NCI-H1417 (cell line): ENCODE results near the gene UGT1A6.

Experiments used
- DNase-seq, 3 experiments: peaks; one replicate each; lab custom pipeline; 2025; lab: John Stamatoyannopoulos, UW

Gene UGT1A6

DNA sequence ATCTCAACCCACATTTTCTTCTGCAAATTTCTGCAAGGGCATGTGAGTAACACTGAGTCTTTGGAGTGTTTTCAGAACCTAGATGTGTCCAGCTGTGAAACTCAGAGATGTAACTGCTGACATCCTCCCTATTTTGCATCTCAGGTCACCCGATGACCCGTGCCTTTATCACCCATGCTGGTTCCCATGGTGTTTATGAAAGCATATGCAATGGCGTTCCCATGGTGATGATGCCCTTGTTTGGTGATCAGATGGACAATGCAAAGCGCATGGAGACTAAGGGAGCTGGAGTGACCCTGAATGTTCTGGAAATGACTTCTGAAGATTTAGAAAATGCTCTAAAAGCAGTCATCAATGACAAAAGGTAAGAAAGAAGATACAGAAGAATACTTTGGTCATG is 75.4 kb downstream of the UGT1A6 start:
- DNase-seq: peak in 1 of 3 experiments; percentile 8

- no peak for DNase-seq
These were observed 76.6 kb downstream of the UGT1A6 start for GRCh38 chr2:233769260-233769659.

DNA sequence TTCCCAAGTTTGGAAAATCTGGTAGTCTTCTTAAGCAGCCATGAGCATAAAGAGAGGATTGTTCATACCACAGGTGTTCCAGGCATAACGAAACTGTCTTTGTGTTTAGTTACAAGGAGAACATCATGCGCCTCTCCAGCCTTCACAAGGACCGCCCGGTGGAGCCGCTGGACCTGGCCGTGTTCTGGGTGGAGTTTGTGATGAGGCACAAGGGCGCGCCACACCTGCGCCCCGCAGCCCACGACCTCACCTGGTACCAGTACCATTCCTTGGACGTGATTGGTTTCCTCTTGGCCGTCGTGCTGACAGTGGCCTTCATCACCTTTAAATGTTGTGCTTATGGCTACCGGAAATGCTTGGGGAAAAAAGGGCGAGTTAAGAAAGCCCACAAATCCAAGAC is 79.5 kb downstream of the UGT1A6 start:
- no peak for DNase-seq

GRCh38 chr2:233772583-233772982 is 79.9 kb downstream of the UGT1A6 start:
- DNase-seq: no peak

DNA sequence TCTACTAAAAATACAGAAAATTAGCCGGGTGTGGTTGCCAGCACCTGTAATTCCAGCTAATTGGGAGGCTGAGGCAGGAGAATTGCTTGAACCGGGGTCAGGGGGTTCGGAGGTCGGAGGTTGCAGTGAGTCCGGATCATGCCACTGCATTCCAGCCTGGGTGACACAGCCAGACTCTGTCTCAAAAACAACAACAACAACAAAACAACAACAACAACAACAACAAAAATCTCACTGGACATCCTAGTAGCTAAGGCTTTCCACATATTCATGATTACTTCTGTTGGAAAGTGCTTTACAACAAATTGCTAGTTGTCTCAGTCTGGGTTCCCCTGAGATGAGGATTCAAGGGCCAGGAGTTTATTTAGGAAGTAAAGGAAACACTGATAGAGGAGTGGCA is 81.2 kb downstream of the UGT1A6 start:
- no peak for DNase-seq

DNA sequence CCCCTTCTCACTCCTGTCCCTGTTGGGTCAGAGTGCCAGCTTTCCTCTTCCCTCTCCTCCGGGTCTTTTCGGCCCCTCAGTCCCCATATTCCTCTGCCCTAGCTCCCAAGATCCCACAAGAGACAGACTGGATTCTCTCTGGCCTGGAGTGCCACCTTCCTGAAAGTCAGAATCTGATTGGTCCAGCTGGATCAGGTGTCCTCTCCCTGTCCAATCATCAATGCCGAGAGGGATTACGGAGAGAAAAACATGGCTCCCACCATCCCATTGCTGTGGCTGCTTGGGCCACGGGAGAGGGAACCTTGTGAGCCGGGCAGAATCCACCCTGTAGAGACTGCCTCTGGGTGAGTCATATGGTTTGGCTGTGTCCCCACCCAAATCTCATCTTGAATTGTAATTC is 82.7 kb downstream of the UGT1A6 start:
- DNase-seq: no peak

DNA sequence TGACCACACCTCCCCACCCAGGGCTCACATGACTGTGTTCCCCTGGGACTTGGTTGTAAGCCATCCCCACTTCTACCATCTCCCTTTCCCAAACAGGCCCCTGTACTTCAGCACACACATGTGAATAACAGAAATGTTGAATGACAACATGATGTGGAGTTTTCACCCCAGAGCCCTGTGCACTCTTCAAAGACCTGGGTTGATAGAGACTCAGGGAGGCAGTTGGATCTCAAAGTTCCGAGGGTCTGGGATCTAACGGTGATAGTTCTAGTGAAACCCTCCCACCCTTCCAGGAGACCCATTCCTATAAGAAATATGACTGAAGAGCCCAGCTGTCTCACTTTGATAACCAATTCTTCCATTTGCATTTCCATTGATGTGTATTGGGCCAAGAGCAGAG is 85.3 kb downstream of the UGT1A6 start, which contains the start of gene MROH2A:
Gene MROH2A, plus strand, starts transcription at position 301 of the 400 bp plus-strand sequence. CDS start 1,029 bp downstream, outside the sequence.
- DNase-seq: no peak

- DNase-seq: no peak
These were observed 87.0 kb downstream of the UGT1A6 start for GRCh38 chr2:233779722-233780121.

DNA sequence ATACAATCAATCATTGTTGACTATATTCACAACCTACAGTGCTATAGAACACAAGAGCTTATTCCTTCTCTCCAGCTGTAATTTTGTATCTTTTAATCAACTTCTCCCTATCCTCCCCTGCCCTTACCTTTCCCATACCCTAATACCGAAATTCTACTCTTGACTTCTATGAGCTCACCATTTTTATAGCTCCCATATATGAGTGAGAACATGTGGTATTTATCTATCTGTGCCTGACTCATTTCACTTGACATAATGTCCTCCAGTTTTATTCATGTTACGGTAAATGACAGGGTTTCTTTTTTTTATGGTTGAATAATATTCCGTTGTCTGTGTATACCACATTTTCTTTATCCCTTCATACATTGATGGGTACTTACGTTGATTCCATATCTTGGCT is 88.1 kb downstream of the UGT1A6 start:
- DNase-seq: no peak

DNA sequence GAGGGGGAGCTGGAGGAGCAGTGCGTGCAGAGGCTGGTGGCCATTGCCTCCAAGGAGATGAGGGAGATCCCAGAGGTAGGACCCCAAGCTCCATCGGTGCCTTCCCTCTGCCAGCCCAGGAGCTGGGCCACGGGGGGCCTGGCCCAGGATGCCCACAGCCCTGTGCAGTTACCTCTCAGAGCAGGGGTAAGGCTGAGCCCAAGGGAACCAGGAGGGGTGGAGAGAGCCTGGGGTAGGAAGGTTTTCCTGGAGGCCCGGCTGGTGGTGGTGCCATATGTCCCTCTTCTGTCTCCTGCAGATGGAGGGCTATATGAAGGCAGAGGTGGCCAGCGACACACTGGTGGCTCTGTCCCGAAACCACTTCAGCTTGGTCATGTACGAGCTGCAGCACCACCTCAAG is 96.9 kb downstream of the UGT1A6 start:
- no peak for DNase-seq

DNA sequence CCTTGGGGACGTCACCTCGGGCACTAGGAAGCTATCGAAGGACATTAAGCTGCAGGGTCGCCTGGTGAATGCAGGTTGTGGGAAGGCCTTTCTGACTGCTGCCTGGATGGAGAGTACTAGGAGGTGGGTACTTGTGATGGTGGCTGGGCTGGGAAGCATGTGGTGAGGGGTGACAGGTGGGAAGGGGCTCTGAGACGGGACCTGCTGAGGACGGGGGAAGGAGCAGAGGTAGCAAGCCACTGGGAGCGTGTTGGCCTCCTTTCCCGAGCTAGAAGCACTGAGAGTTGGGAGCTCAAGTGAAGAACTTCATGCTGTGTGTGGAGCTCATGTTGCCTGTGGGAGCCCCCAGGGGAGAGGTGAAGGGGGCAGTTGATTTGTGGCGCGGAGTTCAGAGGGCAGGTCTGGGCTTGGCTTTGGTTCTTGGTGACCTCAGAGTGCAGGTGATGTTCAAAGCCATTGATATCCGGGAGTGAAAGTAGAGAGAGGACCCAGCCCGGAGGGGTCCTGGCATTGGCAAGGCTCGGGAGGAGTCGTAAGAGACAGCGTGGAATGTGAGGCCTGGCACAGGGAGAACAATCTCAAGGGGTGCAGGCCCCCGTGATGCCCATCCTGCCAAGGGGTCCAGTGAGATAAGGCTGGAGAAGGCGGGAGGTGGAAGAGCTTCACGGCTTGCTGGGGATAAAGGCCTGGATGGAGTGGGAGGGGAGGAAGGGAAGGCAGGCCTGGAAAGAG is 98.6 kb downstream of the UGT1A6 start:
- DNase-seq: no peak

- no peak for DNase-seq
These were observed 99.2 kb downstream of the UGT1A6 start for GRCh38 chr2:233791883-233792329.

DNA sequence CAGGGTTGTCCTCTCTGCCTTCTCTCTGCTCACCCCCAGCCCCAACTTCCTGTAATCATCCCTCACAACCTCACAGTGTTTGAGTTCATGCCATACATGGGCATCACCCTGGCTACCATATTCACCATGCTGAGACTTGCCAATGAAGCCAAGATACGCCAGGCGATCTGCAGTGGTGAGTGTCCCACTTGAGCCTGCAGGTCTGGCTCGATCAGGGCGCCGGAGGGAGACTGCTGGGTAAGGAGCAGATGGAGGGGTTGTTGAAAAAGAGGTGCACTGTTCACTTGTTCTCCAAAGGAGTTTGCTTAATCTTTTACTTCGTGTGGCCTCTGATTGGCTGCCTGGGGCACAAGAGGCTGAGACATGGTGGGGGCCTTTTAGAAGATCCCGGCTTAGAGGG is 100.0 kb downstream of the UGT1A6 start:
- DNase-seq: no peak

GRCh38 chr2:233793465-233794127 is 100.9 kb downstream of the UGT1A6 start:
- peak; percentile 2 to 59 (median 13) for DNase-seq

GRCh38 chr2:233794128-233794658 is 101.5 kb downstream of the UGT1A6 start:
- no peak for DNase-seq

DNA sequence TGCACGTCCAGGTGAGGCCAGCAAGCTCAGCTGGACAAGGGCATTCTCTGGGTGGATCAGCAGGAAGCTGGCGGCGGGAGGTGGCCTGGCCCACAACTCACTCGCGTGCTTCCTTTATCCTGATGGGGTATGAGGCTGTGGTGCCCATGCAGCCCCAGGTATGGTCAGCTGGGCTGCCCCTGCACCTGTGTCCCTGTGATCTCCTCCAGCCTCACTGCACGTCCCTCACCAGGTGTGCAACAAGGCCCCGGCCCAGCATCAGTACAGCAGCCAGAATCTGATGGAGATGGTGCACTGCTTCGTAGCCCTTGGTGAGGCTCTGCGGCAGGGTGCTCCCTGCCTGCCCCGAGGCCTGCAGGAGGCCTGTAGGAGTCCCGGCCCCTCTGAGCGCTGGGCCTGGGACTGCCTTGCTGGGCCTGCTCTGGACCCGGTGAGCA is 103.1 kb downstream of the UGT1A6 start:
- no peak for DNase-seq

GRCh38 chr2:233796254-233796653 is 103.6 kb downstream of the UGT1A6 start:
- no peak for DNase-seq

DNA sequence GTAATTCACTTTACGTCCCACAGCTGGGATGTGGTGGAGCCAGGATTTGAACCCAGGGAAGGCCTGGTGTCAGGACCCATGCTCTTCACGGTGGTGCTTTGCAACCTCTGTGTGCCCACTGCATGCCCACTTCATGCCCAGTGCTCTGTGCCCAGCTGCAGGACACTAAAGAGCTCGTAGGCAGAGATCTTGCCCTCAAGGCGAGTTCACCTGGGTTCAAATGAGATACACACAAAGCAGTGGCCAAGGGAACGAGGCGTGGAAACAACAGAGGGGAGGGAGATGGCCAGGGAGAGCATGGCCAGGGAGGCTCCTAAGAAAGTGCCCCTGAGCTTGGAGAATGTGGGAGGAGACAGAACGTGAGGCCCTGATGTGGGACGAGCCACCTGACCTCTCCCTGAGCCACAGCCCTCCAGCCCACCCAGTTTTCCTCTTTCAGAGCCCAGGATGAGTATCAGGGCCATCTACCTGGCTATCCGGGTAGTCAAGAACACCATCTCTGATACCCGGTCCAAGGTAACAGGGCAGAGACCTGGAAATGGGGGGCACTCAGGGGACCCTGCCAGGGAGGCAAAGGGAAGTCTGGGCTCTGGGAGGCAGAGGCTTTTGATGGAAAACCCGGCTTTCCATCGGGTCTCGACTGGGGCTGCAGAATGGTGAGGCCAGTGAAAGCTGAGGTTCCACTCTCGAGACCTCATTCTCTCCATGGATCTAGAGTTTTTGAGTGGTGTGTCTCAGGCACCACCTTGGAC is 105.8 kb downstream of the UGT1A6 start:
- DNase-seq: no peak

DNA sequence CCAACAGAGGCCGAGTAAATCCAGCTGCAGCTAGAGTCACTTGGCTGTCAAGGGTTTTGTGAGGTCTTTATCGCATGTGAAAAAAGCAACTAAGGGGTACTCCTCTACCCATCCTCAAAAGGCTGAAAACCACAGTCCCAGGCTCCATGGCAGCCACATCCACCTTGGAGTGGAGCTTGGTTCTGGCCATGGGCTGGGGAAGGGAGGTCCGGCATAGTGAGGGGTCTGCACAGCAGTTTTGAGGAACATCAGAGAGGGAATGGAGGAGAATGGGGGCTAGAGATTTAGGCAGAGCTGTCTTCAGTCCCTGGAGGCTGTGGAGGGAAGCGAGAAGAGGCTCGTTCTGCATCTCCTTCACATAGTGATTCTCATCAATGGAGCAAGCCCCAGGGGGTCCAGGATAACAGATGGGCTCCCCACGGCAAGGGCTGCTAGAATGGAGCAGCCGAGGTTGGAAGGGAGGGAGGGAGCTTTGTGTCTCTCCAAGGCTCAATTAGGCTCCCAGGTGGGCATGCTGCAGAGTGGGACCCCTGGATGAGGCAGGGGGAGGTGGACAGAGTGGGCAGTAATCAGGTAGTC is 106.5 kb downstream of the UGT1A6 start:
- no peak for DNase-seq

DNA sequence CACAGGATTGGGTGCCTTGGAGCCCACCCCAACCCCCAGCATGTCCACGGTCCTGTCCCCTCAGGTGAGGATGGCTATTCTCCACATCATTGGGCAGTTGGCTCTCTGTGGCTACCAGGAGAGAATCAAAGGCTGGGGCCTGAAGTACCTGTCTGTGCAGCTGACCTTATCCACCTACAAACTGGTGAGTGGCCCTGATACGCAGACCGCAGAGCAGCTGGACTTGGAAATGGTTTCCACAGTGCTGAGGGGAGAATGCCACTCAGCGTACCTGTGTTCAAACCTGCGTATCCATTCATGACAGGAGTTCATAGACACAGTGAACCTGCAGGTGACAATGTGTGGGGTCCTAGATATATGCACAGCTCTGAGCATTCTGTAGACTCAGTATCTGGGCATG is 107.0 kb downstream of the UGT1A6 start:
- DNase-seq: no peak

DNA sequence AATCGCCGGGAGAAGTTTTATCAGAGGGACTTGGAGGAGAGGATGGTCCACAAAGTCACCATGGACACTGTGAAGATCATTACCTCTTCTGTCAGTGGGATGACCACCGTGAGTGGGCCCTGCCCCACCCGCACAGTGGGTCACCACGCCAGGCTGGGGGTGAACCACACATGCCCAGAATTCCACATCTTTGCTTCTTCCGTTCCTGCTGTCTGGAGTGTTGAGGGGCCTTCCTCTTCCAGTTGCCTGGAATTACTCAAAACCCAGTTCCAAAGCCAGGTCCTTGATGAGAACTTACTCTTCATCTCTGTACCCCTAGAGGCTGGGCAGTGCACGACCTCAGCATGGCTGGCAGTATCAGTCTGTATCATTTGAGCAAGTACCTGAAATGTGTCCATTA is 107.5 kb downstream of the UGT1A6 start:
- no peak for DNase-seq
